HG02870 (cell line): ENCODE data around the gene FAM234A.

ENCODE experiments used
- ATAC-seq: cut with Tn5 transposase; IDR thresholded peaks from one replicate; pipeline ENCODE4 v1.9.1; 2021; ENCODE audit warnings: mild to moderate bottlenecking, moderate library complexity; ENCODE audit not compliant: unreplicated experiment

Gene FAM234A

GRCh38 chr16:296276-296675 lies 61.7 kb downstream of the FAM234A start:
- ATAC-seq, result no peak

- ATAC-seq, result no peak
Measured at GRCh38 chr16:296806-297510, 62.3 kb downstream of the FAM234A start.

DNA sequence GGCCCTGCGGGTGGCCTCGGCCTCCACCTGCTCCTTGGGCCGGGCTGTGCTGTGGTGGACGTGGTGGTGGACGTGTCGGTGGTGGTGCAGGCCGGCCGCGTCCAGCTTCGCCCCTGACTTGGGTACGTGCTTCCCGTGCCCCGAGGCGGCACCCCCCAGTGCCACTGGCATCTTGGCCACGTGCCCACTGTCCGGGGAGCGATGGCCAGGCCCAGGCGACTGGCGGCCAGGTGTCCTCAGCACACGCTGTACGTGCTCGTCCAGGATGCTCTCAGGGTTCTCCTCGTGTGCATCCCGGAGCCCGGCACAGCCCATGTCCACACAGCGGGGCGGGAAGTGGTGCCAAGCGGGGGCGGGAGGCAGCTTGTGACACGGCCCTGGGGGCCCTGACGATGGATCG lies 63.2 kb downstream of the FAM234A start:
- ATAC-seq, result no peak

- ATAC-seq, result no peak
Measured at GRCh38 chr16:301235-301634, 66.6 kb downstream of the FAM234A start.

DNA sequence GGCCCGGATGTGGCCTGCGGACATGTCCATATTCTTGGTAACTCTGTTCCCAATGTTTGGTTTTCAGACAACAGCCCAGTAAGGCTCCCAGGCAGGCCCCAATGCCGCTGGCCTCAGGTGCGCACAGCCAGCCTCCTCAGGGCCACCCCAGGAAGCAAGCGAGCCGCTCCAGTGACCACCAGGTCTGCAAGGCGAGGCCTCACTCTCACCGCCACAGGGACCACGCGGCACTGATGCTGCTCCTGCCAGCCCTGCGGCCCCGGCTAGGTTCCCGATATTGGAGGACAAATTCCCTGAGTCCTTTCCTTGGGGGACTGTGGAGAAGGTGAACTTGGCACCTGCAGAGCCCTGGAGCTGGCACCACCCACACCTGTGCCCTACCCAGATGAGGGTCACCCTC lies 67.3 kb downstream of the FAM234A start:
- ATAC-seq, result no peak

DNA sequence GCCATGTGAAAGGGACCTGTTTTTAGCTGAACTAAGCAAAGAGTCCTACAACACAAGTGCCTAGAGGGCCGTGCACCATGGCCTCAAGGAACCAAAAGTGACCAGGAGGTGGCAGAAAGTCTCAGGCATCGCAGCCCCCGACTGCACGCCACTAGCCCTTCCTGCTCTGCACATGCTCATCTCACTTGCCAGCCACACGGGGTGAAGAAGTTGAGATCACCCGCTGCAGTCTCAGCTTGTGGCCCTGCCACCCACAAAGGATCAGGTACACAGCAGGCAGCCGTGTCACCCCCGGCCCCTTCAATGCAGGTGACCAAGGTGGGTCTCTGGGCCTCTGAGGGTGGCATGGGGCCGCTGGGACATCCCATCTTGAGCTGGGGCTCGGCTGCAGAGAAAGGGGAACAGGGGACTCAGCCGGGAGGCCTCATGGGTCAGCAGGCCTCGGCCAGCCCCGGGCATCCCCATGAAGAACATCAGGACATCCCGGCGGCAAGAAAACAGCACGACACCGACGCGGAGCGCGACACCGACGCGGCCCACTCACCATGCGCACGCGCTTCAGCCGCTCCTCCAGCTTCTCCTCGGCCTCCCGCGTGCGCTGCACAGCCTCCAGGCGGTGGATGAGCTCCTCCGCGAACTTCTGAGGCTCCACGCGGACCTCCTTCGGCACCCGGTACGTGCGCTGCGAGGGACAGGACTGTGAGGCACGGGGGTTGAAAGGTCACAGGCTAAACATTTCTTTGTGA lies 69.3 kb downstream of the FAM234A start:
- no peak for ATAC-seq

DNA sequence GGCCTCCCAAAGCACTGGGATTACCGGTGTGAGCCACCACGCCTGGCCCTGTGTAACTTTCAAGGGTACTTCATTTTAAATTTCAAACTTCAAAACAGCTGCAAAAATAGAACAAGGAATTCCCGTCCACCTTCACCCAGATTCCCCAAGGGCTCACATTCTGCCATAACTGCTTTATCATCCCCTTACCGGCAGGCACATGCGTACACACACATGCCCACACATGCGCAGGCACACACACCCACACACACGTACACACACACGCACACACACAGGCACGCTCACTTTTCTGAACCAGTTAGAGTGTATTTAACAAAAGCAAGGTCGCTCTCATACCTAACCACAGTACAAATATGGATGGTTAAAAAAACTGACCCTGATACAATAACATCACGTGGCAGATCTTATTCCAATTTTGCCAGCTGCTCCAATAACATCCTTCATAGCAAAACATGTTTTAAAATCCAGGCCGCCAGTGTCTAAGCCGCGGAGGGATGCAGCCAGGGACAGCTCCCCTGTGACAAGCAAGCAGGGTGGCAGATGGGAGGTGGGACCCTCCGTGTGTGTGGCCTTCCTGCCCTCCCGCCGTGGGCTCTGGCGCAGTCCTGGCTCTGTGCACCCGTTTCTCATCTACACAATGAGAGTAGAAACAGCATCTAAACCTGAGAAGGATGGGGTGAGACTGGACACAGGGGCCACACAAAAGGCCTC lies 71.5 kb downstream of the FAM234A start:
- ATAC-seq, result no peak

- ATAC-seq, result no peak
Measured at GRCh38 chr16:306911-307370, 72.3 kb downstream of the FAM234A start.

DNA sequence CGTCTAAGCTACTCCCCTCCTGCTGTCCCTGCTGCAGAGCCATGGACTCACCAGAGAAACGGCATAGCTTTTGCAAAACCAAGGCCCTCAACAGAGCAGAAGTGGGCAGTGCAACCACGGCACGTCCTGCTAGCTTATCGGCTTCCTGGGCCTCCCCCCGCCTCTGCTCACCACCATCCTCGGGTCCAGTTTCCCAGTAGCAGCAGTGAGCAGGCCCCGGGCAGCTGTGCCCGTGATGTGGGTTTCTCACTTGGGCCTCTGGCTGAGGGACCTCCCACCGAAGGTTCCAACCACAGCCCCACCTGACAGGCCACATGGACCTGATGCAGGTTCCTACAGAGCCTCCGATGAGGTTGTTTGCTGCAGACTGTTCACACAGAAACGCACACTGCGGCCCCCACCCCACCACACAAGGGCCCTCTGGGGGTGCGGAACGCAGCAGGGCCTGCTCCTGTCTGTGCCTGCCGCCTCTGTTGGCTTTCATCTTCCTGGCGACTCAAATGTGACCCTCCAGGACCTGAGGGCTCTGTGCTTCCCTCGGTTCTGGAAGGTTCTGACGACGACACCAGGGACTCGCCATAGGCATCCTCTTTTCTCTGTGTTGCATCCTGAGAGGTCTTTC lies 73.2 kb downstream of the FAM234A start:
- no peak for ATAC-seq

DNA sequence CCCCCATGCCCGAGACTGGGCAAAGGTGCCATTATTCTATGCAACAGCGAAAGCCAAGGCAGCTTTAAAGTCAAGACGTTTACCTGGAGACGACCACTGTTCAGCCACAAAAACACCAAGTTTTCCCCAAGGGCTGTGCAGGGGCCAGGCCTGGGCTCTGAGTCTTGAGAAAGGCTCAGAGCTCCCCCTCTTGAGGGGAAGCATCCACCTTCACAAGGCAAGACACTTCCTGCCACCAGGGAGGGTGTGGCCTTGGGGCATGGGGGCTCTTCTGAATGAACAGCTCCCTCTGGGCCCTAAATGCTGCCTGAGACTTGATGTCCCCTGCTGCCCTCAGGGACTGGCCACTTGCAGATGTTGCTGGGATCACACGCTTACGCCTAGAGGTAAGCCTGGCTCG lies 74.9 kb downstream of the FAM234A start:
- ATAC-seq, result no peak

DNA sequence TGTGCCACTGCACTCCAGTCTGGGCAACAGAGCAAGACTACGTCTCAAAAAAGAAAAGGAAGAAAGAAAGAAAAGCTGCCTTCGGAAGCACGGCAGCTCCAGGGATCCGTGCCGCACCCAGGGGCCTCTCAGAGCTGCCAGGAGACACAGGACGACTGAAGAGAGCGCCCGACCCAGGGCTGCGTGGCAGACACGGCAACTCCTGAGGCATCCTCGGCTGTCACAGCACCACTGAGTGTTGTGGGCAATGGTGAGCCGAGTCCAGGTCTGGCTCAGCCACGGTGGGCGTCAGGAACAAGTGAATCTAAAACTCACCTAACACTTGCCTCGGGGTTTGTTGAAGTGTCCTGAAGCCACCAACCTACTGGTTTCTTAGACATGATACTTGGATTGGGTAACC lies 77.1 kb downstream of the FAM234A start:
- no peak for ATAC-seq

- no peak for ATAC-seq
Measured at GRCh38 chr16:314351-314750, 79.7 kb downstream of the FAM234A start.

GRCh38 chr16:314795-315299 lies 80.2 kb downstream of the FAM234A start:
- ATAC-seq, result no peak
